ENCODE results near the gene RNF186.
A peak's percentile ranks its signal among the peaks of the same experiment; 100 is the strongest.
"Not testable (repeated sequence)": the region's sequence is repeated elsewhere in the genome, so short reads cannot be mapped to it uniquely, and the experiment has no call there.

Gene RNF186

DNA sequence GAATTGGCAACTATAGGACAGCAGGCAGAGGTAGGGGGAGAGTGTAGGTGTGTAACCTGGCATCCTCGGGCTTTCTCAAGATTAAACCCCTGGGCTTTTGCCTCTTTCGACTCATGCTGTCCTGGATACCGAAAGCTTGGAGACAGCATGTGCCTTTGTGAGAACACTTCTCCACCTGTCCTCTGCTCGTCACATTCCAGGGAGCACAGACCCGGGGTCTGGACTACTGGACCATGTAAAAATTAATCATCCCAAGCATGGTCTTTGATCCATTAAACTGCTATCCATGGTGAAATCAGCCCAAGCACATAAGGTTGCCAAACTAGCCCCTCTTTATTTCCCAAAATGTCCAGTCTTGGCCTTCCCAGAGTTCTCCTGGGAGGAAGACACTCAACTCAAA, 9.0 kb upstream of the RNF186 start:
- no peak for DNase-seq

DNA sequence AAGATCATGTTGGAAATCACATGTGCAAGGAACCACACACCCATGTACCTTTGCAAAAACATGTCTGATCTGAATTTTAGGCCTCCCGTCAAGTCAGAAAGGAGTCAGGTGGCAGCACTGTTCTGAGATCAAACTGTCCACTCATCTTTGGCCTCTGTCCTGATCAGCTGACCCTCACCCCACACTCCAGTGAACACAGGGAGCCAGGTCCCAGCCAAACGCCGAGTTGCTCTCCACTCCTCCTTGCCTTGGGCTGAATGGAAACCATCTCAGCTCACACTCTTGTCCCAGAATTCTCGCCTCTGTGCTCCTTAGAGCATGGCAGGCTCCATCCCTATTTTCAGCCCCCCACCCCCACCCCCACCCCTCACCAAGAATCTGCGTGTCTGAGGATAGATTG, 4.6 kb upstream of the RNF186 start:
- no peak for DNase-seq

DNA sequence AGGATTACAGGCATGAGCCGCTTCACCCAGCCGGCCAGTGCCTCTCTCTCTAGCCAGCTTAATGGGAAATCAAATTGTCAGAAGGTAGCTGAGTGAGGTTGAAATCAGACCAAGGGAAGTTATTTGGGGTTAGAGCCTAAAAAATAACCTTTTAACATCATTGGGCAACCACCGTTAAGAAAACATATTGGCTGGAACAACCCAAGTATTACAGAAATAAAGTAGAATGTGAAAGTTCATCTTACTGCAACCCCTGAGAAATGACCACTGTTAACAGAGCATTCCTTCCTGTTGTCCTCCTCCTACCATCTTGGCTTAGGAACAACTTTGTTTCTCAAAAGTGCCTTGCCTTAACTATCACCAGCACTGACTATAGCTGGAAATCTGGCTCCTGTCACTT, 3.2 kb upstream of the RNF186 start:
- no peak for DNase-seq

DNA sequence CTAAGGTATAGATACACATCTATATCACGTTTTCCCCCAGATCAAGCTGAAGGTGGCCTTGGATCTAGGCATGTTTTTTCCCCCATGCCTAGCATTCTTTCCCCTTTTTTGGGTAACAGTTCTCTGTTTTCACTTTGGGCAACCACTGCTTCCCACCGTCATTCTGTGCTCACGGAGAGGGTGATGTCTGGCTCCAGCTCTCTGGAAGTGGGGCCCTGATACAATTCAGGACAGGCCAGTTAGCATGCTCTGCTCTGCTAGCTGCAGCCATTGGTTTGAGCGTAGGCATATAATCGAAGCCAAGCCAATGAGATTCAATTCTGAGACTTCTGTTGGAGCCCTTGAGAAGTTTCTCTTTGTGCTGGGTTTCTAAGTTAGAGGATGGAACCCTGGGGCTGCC, 2.1 kb upstream of the RNF186 start:
- DNase-seq, result no peak

- not testable (repeated sequence) for DNase-seq
Observed at GRCh38 chr1:19816737-19817086, 1.6 kb upstream of the RNF186 start.

- no peak for DNase-seq
Observed at GRCh38 chr1:19815801-19816736, 986 bp upstream of the RNF186 start.

- no peak for DNase-seq
Observed at GRCh38 chr1:19814244-19814661, 830 bp downstream of the RNF186 start.

GRCh38 chr1:19813643-19813960, 1.5 kb downstream of the RNF186 start:
- DNase-seq, result no peak

- DNase-seq, result no peak
Observed at GRCh38 chr1:19812875-19813642, 2.0 kb downstream of the RNF186 start.

- peak; percentile 63 for DNase-seq
Observed at GRCh38 chr1:19811206-19811851, 3.8 kb downstream of the RNF186 start.

DNA sequence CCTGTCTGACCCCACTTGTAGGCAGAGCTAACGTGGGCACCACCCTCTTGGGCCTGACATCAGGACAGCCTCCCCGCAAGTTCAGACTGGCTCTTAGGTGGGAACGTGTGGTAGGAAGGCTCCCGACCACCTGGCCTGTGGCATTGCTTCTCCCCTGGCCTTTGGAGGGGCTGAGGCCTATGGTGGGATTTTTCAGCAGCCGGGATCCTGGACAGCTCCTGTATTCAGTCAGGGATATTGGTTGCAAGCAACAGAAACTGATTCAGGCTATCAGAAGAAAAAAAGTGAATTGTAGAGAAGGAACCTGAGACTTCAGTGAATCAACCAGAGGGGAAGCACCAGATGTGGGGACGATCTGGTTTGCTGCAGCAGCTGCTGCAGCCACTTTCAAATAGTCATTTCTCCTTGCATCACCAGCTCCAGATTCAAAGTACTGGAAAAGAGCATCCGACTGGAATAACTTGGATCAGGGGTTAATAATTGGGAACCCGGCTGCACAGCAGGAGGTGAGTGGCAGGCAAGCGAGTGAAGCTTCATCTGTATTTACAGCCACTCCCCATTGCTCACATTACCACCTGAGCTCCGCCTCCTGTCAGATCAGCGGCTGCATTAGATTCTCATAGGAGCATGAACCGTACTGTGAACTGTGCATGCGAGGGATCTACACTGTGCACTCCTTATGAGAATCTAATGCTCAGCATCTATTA, 5.9 kb downstream of the RNF186 start:
- no peak for DNase-seq

DNA sequence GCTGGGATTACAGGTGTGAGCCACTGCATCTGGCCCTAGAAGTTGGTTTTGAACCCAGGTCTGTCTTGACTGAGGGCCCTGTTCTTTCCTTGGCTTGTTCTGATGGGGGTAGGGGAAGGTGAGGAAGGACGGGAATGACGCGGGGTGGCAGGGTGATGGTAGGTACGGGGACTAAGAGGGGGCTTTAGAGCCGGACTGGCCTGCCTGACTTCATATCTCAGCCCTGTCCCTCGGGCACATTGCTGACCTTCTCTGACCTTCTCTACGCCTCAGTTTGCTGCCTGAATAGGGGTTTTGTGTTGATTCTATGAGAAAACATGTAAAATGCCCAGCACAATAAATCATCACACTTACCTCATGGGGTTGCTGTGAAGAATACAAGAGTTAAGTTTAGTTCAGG, 6.7 kb downstream of the RNF186 start:
- DNase-seq, result no peak

- no peak for DNase-seq
Observed at GRCh38 chr1:19804831-19805251, 10.2 kb downstream of the RNF186 start.

DNA sequence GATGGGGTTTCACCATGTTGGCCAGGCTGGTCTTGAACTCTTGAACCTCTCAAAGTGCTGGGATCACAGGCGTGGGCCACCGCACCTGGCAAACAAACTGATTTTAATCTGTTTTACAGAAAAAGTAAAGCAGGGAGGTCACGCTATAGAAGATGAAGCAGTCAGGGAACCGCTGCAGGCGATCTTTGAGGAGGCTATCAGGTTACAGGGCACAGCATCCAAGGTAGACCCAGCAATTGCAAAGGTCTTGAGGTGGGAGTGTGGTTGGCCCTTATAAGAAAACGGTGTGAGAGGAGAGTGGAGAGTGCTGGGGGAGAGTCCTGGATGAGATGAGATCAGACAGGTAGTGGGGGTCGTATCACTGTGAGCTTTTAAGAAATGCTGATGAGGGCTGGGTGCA, 12.8 kb downstream of the RNF186 start:
- no peak for DNase-seq

- peak; percentile 65 for DNase-seq
Observed at GRCh38 chr1:19800076-19800804, 14.8 kb downstream of the RNF186 start.

GRCh38 chr1:19799230-19800075, 15.6 kb downstream of the RNF186 start, which contains the start of gene TMCO4:
TMCO4 (minus strand) TSS chr1:19799916; CDS start chr1:19780758, 19,158 bp downstream.
- DNase-seq, result peak; percentile 75

- DNase-seq, result no peak
Observed at GRCh38 chr1:19798486-19799229, 16.4 kb downstream of the RNF186 start.

DNA sequence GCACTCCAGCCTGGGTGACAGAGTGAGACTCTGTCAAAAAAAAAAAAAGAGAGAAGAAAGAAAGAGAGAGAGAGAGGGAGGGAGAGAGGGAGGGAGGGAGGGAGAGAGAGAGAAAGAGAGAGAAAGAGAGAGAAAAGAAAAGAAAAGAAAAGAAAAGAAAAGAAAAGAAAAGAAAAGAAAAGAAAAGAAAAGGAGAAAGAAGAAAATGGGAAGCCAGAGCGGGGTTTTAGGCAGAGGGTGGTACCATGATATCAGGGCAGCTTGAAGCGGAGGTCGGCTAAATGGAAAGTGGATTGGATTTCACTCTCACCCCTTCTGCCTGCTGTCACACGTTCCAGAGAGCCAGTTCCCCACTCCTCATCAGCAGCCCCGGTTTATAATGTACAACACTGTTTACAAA, 17.3 kb downstream of the RNF186 start:
- DNase-seq, result no peak

DNA sequence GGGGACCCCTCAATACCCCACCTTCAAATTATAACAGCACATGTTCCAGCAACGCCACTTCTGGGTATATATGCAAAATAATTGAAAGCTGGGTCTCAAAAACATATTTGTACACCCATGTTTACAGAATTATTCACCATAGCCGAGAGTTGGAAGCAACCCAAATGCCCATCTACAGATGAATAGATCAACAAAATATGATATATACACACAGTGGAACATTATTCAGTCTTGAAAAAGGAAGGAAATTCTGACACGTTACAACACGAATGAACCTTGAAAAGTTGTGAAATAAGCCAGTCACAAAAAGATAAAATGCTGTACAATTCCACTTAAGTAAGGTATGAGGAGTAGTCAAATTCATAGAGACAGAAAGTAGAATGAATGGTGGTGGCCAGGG, 20.5 kb downstream of the RNF186 start:
- DNase-seq, result no peak

- no peak for DNase-seq
Observed at GRCh38 chr1:19793360-19794046, 21.6 kb downstream of the RNF186 start.

Data from activated CD4-positive, alpha-beta T cell treated with anti-CD3 and anti-CD28 coated beads, Interleukin-2, Interleukin-6, amounts not matched to agents 100 ng/mL and 50 ng/mL, durations not matched to agents 16 hours and 8 hours (primary cell).